GM23338 (cell line): Measurements from ENCODE around the gene HADHB.

Experiments used
- CREB1 ChIP-seq: fragments of 250-450 bp; sonication (Bioruptor Pico); IDR thresholded peaks from 2 replicates; pipeline ENCODE4 v1.5.0; 2020; ENCODE audit warnings: low read depth, mild to moderate bottlenecking, moderate library complexity
- CTCF ChIP-seq, 2 experiments: fragments of 200-600 bp in 1 of 2; sonication (generic) in 1 of 2; conservative IDR thresholded peaks; 2 replicates each; pipeline versions ENCODE4 v1.5.1 to v1.6.1; 2016 to 2017; ENCODE audit warnings: antibody characterized with exemption in 2 of 2, low read depth in 2 of 2, mild to moderate bottlenecking in 2 of 2, moderate library complexity in 1 of 2
- EZH2 ChIP-seq: fragments of 200-600 bp; sonication (generic); IDR thresholded peaks from one replicate; pipeline ENCODE4 v1.8.0; 2017; ENCODE audit warnings: antibody characterized with exemption, mild to moderate bottlenecking, low read depth; ENCODE audit not compliant: unreplicated experiment
- EZH2phosphoT487 ChIP-seq: fragments of 200-600 bp; sonication (generic); IDR thresholded peaks from one replicate; pipeline ENCODE4 v1.8.1; 2018; ENCODE audit warnings: antibody characterized with exemption; ENCODE audit not compliant: unreplicated experiment
- JUNB ChIP-seq: IDR thresholded peaks from one replicate; pipeline ENCODE4 v1.6.1; 2016; ENCODE audit warnings: antibody characterized with exemption; ENCODE audit not compliant: unreplicated experiment
- POLR2AphosphoS5 ChIP-seq: IDR thresholded peaks from 2 replicates; pipeline ENCODE4 v1.6.1; 2016; ENCODE audit warnings: antibody characterized with exemption, low read depth
- STAT1 ChIP-seq: IDR thresholded peaks from one replicate; pipeline ENCODE4 v1.6.1; 2016; ENCODE audit warnings: antibody characterized with exemption; ENCODE audit not compliant: unreplicated experiment
- ZNF462 ChIP-seq: fragments of 250-450 bp; sonication (Bioruptor Pico); IDR thresholded peaks from 2 replicates; pipeline ENCODE4 v1.5.0; 2020; ENCODE audit warnings: mild to moderate bottlenecking, moderate library complexity
- TF ChIP-seq, protein P1 (sequence below): IDR thresholded peaks from one replicate; pipeline ENCODE4 v1.6.1; 2018; ENCODE audit warnings: antibody characterized with exemption; ENCODE audit not compliant: unreplicated experiment

DNA sequence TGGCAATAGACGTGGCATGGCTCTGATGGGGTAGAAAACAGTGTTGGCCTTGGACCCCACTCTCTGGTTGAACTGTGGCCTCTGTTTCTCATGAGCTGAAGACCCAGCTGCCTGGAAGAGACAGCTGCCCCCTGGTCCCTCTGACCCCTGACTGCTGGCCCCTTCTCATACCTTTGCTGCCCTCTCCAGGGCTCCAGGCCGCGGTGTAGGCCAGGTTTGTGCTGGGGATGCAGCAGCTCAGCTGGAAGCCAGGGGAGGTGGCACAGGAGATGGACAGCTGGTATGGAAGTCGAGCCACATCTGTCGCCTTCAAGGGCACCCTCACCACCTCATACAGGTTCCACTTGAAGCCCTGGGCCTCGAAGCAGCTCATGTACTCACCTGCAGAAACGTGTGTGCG lies 69.5 kb downstream of the HADHB start:
- TF ChIP-seq CTCF (conservative IDR thresholded peaks at IDR 0.05; ENCODE audit: low read depth in 2 of 2): peak; percentile 49 to 81
- no peak for TF ChIP-seq STAT1
- TF ChIP-seq, protein P1, sequence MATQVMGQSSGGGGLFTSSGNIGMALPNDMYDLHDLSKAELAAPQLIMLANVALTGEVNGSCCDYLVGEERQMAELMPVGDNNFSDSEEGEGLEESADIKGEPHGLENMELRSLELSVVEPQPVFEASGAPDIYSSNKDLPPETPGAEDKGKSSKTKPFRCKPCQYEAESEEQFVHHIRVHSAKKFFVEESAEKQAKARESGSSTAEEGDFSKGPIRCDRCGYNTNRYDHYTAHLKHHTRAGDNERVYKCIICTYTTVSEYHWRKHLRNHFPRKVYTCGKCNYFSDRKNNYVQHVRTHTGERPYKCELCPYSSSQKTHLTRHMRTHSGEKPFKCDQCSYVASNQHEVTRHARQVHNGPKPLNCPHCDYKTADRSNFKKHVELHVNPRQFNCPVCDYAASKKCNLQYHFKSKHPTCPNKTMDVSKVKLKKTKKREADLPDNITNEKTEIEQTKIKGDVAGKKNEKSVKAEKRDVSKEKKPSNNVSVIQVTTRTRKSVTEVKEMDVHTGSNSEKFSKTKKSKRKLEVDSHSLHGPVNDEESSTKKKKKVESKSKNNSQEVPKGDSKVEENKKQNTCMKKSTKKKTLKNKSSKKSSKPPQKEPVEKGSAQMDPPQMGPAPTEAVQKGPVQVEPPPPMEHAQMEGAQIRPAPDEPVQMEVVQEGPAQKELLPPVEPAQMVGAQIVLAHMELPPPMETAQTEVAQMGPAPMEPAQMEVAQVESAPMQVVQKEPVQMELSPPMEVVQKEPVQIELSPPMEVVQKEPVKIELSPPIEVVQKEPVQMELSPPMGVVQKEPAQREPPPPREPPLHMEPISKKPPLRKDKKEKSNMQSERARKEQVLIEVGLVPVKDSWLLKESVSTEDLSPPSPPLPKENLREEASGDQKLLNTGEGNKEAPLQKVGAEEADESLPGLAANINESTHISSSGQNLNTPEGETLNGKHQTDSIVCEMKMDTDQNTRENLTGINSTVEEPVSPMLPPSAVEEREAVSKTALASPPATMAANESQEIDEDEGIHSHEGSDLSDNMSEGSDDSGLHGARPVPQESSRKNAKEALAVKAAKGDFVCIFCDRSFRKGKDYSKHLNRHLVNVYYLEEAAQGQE: no peak
- no peak for TF ChIP-seq POLR2AphosphoS5
- no peak for TF ChIP-seq ZNF462 (CRISPR knock-in tag)
- TF ChIP-seq EZH2phosphoT487: no peak
- TF ChIP-seq EZH2: no peak
- TF ChIP-seq JUNB: no peak
- no peak for TF ChIP-seq CREB1 (CRISPR knock-in tag)
